Lower leg skin (tissue), 4 donors: ENCODE data around the gene ZNF778. TPM values are rescaled to one million over a fixed set of nuclear protein-coding genes. Genes with fewer than 3 reads are reported as not detected.

Experiments
- DNase-seq, 2 donors: peaks; one replicate each; pipeline ENCODE4 v3.0.0-alpha.2; 2019; ENCODE audit warnings: low spot score in 2 of 2
- H3K4me3 ChIP-seq: fragments of 200-600 bp; sonication (generic); 2 replicates; pipeline ENCODE4 v1.5.1; 2017; ENCODE audit warnings: mild to moderate bottlenecking, low read depth; ENCODE audit not compliant: poor library complexity, severe bottlenecking
- CTCF ChIP-seq, 3 donors: fragments of 450-650 bp; IDR thresholded peaks; one replicate each; pipeline ENCODE4 v1.5.1; 2016; ENCODE audit warnings: antibody characterized with exemption in 3 of 3, mild to moderate bottlenecking in 3 of 3, moderate library complexity in 2 of 3
- POLR2A ChIP-seq, 2 donors: fragments of 450-650 bp; IDR thresholded peaks; one replicate each; pipeline ENCODE4 v1.6.1; 2016 to 2017; ENCODE audit warnings: antibody characterized with exemption in 2 of 2, mild to moderate bottlenecking in 1 of 2, moderate library complexity in 1 of 2
- WGBS, 2 donors: methylation state at CpG; one replicate each; pipeline ENCODE4 v1.1.5; 2018; 5-methylcytosine and 5-hydroxymethylcytosine counted together
- intact Hi-C: fragments of 100-400 bp; cut with DNase I; formaldehyde crosslinking; loops from one replicate; pipeline ENCODE4 v1.15.0; 2023; ENCODE audit warnings: low total_unique reads
- total RNA-seq, 4 donors: library from RNA; depleted of rRNA; stranded (reverse); fragments of >200 nt; gene quantifications; one replicate each; pipeline ENCODE4 v1.1.0, GENCODE V29; 2016

The ZNF778 gene
- total RNA-seq, 4 donors from 2014 or later: 10.9 to 34.8 (median 18.1) TPM

GRCh38 chr16:89179148-89179484, 38.4 kb upstream of the ZNF778 start:
- no peak for TF ChIP-seq POLR2A (IDR thresholded peaks at IDR 0.05)
- no peak for TF ChIP-seq CTCF (IDR thresholded peaks at IDR 0.05)
- no peak for DNase-seq
- H3K4me3 ChIP-seq: no peak overlapping the region
- 70 to 76% methylated on average over 7 to 15 of the region's 19 CpGs for WGBS, 2 donors
- intact Hi-C loops: no loop called here

GRCh38 chr16:89179656-89180315, 37.7 kb upstream of the ZNF778 start:
- no peak overlapping the region for H3K4me3 ChIP-seq
- intact Hi-C loops: no loop called here
- TF ChIP-seq POLR2A (IDR thresholded peaks at IDR 0.05) (no peak), CTCF (IDR thresholded peaks at IDR 0.05) (no peak)
- 77 to 79% methylated on average over 13 to 23 of the region's 25 CpGs for WGBS, 2 donors
- no peak for DNase-seq

- WGBS, 2 donors: 38 to 40% methylated on average over 10 to 13 of the region's 13 CpGs
These were observed 34.0 kb upstream of the ZNF778 start for GRCh38 chr16:89183463-89183862.

GRCh38 chr16:89183975-89184676, 33.4 kb upstream of the ZNF778 start:
- intact Hi-C loops: no loop called here

More at GRCh38 chr16:89183463-89183862, 34.0 kb upstream of the ZNF778 start:
- intact Hi-C loops: no loop called here
- TF ChIP-seq POLR2A (IDR thresholded peaks at IDR 0.05) (no peak), CTCF (IDR thresholded peaks at IDR 0.05) (no peak)
- H3K4me3 ChIP-seq: no peak overlapping the region
- no peak for DNase-seq

GRCh38 chr16:89184677-89184932, 32.9 kb upstream of the ZNF778 start:
- H3K4me3 ChIP-seq: no peak overlapping the region
- no peak for TF ChIP-seq POLR2A (IDR thresholded peaks at IDR 0.05)
- no peak for TF ChIP-seq CTCF (IDR thresholded peaks at IDR 0.05)
- WGBS, 2 donors: 70 to 74% methylated on average over 9 of the region's 9 CpGs
- no peak for DNase-seq
- intact Hi-C loops: no loop called here

More at GRCh38 chr16:89183975-89184676, 33.4 kb upstream of the ZNF778 start:
- H3K4me3 ChIP-seq: no peak overlapping the region
- no peak for DNase-seq
- WGBS, 2 donors: 54 to 71% methylated on average over 26 of the region's 26 CpGs
- TF ChIP-seq POLR2A (IDR thresholded peaks at IDR 0.05): no peak
- TF ChIP-seq CTCF (IDR thresholded peaks at IDR 0.05): no peak
